Activated CD4-positive, CD25-positive, alpha-beta regulatory T cell treated with anti-CD3 and anti-CD28 coated beads, Interleukin-2, amount 50 U/mL, for 16 hours (primary cell): ENCODE measurements around the gene TMOD1.
"Not testable (repeated sequence)": the region's sequence is repeated elsewhere in the genome, so short reads cannot be mapped to it uniquely, and the experiment has no call there.

Experiments
- DNase-seq: peaks from one replicate; pipeline ENCODE4 v3.0.0-alpha.2; 2020; ENCODE audit warnings: low read depth, low spot score

The TMOD1 gene

DNA sequence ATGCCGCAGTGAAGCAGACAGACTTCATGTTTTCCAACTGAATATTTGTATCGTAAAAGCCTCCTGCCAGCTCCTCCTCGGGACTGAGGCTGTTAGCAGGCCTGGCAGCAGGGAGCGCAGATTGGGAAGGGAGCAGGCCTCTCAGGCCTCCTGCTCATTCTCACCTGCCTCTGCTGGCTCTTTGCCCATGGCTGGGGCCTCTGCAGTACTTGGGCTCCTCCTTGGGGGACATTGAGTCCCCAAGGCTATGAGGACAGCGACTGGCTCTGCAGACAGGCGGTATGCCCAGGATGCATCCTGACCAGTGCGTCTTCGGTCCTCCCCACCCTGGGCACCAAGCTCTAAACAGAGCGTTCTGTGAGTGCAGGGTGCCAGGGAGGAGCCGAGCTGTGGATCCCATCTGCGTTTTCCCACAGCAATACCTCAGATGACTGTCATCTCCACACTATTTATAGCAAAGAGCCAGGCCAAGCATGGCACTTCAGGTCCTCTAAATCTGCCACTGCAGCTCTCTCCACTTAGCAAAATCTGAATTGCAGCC is 93.0 kb downstream of the TMOD1 start:
- no peak for DNase-seq

DNA sequence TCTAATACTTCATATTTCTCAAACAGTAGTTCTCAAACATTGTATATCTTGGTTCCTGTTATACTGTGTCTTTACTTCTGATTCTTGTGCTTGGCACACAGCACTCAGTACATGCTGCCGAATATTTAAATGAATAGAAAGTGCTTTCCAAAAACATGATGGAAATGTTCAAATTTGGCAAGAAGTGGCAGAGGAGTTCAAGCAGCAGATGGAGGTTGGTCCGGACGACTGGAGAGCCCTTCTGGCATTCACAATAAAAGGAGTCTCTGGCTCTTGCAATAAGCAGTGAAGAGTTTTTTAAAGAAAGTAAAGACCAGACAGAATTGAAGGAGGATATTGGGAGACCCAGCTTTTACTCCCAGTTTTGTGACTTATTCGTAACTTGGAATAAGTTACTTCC is 95.4 kb downstream of the TMOD1 start:
- DNase-seq: no peak

DNA sequence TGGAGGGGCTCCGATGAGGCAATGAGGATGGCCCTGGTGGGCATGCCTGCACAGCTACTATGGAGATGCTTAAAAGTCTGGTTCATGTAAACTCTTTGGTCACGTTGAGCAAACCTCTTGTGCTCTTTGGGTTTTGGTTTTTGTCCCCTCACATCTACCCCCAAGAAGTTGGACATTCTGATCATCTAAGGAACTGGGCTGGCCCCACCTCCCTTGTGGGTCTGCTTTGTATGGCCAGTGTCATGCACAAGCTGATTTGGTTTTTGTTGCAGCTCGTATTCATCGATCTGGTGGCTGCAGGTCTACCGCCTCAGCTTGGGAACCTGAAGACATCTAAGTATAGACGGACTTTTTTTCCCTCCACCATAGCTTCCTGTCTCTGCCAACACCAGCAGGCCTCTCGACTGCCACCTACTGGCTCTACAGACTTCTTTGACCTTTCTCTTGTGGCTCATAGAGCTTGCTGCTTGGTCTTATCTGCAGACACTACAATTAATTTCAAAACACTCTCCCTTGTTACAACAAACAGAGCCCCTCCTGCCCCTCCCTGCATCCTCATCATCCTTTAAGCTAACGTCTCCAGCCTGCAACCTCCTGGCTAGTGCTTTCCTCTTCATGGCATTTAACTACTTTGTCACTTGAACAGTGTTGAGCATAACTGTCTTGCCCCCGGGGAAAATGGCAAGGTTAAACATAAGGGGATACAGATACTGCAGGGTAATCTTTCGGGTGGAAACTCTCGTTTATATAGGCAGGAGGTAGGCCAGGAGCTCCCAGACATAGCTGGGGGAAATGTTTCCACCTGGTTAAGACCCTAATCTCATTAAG is 97.2 kb downstream of the TMOD1 start:
- peak; percentile 38 for DNase-seq

DNA sequence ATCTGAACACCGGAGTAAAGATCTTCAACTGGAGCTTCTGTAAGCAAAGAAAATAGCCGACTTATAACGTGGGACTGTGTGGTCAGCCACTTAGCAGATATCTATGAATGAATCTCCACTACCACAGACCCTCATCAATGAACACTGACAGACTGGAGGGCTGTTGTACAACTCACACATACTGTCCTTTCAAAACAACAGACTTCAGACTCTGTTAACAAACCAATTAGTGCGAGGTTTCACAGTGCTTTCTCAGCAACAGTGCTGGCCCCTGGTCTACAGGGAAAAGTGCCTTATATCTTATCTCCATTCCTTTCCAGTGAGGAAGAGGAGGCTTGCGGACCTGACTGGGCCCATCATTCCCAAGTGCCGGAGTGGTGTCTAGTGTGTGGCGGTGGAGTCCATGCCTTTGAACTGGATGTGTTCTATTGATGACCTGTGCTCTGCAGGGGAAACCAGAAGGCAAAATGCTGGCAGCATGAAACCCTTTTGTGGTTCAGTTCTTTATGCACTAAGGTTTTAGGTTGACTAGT is 97.9 kb downstream of the TMOD1 start:
- DNase-seq: no peak

DNA sequence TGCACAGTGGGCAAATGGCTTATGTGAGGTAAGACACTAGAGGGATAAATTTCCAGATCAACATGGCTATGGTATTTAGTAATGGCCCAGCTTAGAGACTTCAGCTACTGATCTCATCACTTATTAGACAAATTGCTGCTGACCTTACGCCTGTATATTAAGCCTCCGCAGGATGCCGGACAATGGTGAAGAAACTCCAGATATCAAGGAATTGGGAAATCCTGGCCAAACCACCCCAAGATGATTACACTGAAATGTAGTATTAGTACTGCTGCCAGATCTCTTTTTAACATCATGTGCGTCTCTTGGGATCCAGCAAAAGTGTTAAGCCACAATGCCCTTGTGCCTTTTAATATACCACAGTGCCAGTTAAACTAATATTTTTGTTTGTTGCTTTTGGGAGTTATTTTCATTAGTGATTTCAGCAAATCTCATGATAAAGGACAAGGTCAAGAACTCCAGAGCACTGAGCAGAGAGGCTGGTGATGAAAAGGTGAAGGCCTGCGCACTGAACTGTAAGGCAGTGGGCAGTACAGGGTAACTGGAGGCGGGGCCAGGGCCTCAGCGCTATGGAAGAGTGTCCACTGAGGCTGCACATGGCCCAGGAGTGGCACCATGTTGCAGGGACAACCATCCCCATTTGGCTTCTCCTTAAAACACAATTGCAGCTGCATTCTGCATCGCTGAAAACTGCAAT is 99.2 kb downstream of the TMOD1 start:
- no peak for DNase-seq

DNA sequence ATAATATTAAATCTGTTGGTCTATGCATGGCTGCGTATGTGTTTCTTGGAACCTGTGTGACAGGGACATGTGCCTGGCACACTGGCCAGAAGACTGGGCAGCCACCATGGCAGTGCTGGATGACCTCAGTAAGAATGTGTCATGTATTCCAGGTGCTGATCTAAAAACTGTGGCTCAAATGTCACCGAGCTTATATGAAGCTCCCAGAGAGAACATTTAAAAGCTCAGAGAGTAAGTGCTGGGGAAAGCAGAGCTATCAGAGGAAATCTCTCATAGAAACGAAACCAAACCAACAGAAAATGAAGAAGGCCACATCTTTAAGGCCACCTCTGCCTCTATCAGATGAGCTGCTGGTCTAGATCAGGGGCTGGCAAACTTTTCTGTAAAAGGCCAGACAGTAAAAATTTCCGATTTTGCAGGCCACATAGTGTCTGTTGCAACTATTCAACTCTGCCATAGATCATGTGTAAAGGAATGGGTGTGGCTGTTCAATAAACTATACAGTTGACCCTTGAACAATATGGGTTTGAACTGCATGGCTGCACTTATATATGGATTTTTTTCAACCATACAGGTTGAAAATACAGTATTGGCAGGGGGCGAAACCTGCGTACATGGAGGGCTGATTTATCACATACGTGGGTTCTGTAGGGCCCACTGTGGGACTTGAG is 99.9 kb downstream of the TMOD1 start:
- no peak for DNase-seq

DNA sequence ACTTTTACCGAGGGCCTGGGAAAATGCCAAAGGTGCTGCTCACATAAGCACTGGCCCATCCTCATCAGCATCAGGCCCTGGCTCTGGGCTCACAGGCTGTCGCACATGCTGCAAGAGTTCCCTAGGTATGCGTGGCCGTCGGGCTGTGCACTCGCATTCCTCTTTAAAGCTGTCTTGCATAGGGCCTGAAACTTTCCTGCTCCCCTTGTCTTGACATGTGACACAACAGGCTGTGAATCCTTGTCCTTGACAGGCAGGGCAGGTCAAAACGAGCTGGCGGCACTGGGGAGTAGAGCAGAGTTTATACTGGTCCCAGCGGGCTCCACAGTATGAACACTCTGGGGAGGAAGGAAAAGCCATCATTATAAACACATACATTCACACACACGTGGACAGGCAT is 101.0 kb downstream of the TMOD1 start:
- no peak for DNase-seq

DNA sequence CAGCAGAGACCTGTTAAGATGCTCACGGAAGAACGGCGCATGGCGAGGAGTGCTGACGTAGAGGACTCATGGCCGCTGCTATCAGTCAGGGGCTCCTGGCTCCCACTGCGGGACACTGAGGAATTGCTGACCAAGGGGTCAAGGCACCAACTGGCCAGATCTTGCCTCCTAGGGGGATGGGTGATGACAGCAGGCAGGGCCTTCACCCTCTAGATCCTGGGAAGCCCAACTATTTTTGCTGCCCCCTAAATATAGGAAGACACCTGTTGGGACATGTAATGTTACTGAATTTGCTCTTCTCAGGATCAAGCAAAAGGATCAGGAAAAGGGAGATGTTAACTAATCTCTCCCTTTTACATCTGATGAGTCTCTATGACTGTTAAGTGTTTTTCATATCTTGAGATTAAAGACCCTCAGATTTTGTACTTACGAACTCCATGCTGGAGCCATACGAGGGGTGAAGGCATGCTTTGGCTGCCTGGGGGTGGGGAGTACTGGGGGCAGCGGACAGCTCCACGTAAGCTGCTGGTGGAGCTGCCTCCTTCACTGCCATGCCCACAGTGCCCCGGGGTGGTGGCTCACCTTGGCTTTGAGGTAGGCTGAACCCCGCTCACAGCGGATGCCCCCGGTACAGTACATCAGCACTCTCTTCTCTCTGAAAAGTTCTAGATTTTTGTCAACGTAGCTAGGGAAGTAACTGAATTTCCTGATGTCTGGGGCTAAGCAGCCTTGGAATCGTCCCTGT is 103.6 kb downstream of the TMOD1 start:
- no peak for DNase-seq

DNA sequence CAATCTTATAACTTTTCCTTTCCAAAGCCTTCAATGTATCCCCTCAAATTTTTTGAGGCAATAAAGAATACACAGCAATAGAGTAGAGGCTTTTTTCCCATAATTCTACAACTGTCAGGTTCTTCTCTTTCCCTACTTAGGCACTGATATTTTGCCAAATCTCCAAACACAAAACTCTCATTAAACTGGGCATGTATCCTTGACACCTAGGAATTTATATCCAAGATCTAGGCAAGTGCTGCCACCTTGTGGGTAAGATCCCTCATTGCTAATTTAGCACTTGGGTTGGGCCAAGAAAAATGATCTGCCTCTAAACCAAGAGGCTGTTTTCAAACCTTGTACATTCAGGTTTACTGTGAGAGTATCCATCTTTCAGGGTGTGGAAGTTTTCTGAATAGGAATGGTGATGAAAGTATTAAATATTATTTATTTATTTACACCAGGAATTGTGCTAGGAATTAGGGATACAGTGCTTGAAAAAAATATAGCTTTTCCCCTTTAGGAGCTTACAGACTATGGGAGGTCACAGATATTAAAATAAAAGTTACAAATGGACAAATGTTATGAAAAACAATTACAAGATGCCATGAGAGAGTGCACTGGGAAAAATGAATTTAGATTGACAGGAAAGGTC is 114.1 kb downstream of the TMOD1 start:
- peak; percentile 24 for DNase-seq

DNA sequence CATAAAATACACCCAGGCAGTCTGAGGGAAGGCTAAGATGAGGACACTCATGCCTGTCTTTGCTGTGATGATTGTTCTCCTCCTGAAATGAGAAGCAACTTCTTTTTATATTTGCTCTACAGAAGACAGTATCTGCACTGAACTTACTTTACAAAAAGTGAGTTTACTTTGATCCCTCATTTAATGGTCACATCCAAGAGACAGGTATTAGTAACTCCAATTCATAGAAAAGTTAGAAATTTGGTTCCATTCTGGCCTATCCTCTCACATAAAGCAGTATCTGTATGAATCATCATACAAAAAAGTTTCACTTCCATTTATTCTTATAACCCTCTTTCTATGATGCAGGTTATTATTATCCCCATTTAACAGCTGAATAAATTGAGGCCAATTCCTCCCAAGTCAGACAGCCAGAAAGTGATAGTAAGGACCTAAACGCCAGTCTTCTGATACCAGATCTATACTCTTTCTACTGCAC is 116.5 kb downstream of the TMOD1 start:
- no peak for DNase-seq

DNA sequence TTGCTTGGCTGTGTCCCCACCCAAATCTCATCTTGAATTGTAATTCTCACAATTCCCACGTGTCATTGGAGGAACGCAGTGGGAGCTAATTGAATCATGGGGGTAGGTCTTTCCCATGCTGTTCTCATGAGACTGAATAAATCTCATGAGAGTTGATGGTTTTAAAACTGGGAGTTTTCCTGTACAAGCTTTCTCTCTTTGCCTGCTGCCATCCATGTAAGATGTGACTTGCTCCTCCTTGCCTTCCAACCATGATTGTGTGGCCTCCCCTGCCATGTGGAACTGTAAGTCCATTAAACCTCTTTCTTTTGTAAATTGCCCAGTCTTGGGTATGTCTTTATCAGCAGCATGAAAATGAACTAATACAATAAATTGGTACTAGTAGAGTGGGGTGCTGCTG is 118.6 kb downstream of the TMOD1 start:
- not testable (repeated sequence) for DNase-seq

DNA sequence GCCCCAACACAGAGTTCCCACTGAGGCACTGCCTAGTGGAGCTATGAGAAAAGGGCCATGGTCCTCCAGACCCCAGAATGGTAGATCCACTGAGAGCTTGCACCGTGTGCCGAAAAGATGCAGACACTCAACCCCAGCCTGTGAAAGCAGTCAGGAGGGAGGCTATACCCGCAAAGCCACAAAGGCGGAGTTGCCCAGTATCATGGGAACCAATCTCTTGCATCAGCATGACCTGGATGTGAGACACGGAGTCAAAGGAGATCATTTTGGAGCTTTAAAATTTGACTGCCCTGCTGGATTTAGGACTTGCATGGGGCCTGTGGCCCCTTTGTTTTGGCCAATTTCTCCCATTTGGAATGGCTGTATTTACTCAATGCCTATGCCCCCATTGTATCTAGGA is 121.0 kb downstream of the TMOD1 start:
- not testable (repeated sequence) for DNase-seq

DNA sequence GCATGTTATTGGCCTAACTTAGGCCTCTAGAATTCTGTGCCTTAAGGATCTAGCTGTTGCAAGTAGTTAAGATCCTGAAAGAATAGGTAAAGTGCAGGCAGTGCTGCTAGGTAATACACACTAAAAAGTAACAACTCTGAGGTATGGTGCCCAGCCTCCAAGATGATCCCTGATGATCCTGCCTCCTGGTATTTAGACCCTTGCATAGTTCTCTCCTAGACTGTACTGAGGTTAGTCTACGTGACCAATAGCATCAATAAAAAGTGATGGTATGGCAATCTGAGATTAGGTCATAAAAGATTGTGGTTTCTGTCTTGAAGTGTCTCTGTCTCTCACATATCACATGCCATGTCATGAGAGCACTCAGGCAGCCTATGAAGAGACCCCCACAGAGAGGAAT is 122.5 kb downstream of the TMOD1 start:
- no peak for DNase-seq

DNA sequence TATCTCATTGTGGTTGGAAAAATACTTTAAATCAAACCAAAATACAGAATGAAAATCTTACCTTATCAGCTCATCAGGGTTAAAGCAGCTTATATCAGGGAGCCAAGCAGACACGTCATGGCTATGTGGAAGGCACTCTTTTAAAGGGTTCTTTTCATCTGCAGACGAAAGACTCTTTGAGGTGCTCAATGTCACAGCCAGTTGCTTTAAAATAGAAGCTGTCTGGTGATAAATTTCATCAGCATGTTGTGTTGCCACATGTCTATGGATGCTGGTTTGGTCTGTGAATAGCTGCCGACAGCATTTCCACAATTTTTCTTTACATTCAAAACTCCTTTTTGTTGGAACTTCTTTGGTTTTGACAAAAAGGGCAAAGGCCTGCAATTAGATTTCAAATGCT is 124.2 kb downstream of the TMOD1 start:
- no peak for DNase-seq

DNA sequence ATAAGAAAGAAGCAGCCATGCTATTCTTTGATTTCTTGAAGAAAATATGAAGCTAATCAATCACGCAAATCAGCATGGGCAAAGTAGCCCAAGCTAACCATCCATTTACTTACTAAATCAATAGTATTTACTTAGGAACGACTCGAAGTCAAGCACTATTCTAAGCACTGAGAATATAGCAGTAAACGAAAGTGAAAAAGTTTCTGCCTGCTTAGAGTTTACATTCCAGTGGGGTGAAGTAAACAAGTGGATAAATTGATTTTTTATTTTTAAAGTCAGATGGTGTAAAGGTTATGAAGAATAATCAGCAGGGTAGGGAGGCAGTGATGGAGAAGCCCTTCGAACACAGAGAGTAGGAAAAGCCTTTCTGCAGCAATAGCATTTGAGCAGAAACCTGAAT is 126.2 kb downstream of the TMOD1 start:
- DNase-seq: no peak

DNA sequence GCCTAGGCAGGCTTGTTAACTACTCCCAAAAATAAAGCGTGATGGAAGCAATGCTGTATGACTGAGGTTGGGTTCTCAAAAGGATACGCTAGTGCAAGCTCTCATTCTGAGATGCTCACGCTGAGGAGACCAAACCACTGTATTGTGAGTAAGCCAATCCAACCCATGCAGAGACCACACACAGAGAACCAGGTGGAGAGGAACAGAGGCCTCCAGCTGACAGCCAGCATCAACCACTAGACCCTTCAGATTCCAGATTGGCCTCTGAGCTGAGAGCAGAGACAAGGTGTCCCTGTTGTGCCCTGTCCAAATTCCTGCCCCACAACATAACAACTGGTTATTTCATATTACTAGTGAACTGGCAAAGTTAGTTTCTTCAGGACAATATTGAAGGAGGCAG is 127.2 kb downstream of the TMOD1 start:
- DNase-seq: no peak

DNA sequence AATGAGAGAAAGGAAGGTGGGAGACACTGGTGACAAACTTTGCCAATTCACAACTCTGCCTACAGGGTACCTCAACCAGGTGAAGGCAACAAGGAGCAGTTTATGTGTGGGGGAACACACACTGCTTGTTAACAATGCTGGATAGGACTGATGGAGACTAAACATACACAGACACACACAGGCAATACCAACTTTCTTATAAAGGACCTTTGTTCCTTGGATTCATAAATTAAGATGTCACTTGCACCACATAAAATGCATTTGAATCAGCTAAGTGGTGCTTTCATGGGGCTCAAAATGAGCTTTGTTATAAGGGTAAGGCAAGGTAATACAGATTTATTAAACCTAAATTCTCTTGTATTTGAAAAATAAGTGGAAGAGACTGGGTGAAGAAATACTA is 127.7 kb downstream of the TMOD1 start:
- DNase-seq: no peak

DNA sequence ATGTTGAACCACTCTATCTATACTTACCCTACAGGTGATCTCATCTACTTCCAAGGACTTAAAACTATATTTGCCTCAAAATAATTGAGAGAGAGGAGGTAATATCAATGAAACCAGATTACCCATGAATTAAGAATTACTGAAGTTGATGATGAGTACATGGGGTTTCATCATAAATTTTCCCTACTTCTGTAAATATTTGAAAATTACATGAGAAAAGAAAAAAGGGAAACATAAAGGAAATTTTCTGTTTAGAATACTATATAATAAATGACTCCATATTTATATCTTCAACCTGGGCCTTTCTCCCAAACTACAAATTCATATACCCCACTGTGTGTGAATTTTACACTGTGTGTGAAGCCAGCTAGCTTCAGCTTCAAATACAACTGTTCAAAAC is 129.1 kb downstream of the TMOD1 start:
- DNase-seq: no peak

DNA sequence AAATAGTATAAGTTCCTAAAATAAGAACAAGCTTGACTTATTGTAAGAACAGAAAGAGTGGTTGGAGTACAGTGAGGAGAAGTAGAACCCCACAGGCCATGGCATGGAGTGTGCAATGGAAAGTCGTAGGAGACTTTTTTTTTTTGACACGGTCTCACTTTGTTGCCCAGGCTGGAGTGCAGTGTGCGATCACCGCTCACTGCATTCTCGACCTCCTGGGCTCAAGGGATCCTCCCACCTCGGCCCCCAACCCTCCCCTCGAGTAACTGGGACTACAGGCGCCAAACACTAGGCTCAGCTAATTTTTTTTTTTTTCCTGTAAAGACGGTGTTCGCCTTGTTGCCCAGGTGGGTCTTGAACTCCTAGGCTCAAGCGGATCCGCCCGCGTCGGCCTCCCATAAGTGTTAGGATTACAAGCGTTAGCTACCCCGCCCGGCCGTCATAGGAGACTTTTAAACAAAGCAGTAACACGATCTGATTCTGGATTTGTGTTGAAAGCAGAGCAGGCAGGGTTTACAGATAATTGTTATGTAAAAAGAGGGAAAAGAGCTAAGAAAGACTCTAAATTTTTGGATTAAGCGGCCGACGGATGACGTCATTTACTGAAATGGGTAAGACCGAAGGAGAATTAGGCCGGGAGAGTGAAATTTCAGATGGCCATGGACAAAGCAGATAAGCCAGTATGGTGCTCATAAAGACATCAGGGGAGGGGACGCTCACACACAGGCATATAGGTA is 130.9 kb downstream of the TMOD1 start:
- no peak for DNase-seq
